ENCODE measurements around the gene PACRG.

- TF ChIP-seq CTCF (conservative IDR thresholded peaks at IDR 0.05; ENCODE audit: low read depth, low read length), result no peak
- TF ChIP-seq MXI1 (IDR thresholded peaks at IDR 0.05; ENCODE audit: borderline replicate concordance, low read depth, low read length), result no peak
- TF ChIP-seq POLR2A (IDR thresholded peaks at IDR 0.05; ENCODE audit: low read depth, low read length), result no peak
- no peak for TF ChIP-seq RCOR1 (IDR thresholded peaks at IDR 0.05; ENCODE audit: insufficient replicate concordance, low read length)
Observed at GRCh38 chr6:162721404-162721687, 6.4 kb upstream of the PACRG start.
